WI38 (cell line): ENCODE data around the gene TOX3.

ENCODE experiments used
- H3K4me3 ChIP-seq: 2 replicates; pipeline ENCODE4 v1.5.1; 2011; ENCODE audit warnings: low read depth, mild to moderate bottlenecking, control low read depth, low read length
- CTCF ChIP-seq: IDR thresholded peaks from 2 replicates; pipeline ENCODE4 v1.5.1; 2012; ENCODE audit warnings: low read depth, mild to moderate bottlenecking, control low read depth, low read length

Gene TOX3

DNA sequence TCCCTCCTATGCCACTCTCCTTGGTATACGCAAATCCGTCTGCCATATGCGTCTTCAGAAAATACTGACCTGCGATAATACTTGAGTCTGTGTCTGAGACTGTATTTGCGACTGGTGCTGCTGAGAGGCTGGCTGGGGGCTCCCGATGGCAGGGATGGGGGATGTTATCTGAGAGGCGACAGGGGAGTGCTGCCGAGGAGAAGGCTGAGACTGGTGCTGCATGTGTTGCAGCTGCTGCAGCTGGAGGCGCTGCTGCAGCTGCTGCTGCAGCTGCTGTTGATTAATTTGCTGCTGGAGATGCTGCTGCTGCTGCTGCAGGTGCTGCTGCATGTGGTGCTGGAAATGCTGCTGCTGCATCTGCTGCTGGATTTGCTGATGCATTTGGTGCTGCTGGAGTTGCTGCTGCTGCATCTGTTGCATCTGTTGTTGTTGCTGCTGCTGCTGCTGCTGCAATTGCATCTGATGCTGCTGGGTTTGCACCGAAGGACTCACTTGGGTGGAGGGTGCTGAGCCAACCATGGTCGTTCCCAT is 107.7 kb downstream of the TOX3 start:
- TF ChIP-seq CTCF, result no peak
- H3K4me3 ChIP-seq, result no peak overlapping the region

DNA sequence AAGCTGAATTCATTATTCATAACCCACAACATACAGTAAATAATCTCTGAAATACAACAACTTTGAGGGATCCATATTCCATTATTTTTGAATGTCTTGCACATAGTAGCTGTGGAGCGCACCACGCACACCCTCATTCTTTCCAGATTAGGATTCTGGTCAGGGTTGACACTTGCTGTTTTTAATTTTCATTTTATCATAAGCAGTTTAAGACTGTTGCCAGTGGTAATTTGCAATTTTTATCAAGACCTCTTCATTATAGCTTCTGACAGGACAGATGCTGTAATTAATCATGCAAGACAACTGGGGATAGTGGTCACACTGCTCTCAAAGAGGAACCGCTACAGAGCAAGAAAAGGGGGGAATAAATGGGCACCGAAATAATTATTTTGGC is 109.7 kb downstream of the TOX3 start:
- no peak for TF ChIP-seq CTCF
- no peak overlapping the region for H3K4me3 ChIP-seq

DNA sequence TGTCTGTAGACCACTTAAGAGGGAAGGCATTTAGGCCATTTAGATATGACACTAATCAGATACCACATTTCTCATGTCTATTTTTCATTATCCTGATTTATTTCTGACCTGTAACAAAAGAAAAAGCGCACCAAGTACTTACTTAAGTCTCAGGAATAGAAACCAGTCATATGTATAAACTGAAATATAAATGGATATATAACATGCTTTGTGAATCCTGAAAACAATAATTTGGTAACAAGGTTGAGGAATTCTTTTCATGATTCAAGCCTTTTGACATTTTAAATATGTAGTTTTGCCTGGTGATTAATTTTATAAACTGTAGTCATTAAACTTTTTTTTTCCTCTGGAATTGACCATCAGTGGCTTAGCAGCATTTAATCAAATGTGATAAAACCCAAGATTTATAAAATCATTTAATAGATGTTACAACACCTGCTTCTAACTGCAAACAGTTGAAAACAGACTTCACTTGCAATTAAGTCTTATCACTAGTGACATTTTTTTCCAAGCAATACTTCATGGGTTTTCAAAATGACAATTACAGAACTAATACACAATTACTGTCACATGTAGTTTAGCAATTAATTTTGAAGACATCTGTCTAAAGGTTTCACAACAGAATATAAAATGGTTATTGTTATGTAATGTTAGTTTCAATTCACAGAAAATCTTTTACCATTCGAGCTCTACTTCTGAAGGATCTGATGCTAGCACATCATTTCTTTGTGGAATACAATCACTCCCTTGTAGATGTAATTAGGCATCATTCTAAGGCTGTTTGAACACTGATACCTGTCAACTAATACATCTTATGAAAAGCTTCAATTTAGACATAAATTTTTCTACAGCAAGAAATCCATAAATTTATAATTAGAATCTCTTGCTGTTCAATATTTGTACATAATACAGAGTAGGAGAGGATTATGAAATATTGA is 110.3 kb downstream of the TOX3 start:
- no peak for TF ChIP-seq CTCF

GRCh38 chr16:52434224-52434623 is 112.7 kb downstream of the TOX3 start:
- no peak overlapping the region for H3K4me3 ChIP-seq
- TF ChIP-seq CTCF, result no peak

More for the DNA sequence above, 110.3 kb downstream of the TOX3 start:
- H3K4me3 ChIP-seq, result no peak overlapping the region

DNA sequence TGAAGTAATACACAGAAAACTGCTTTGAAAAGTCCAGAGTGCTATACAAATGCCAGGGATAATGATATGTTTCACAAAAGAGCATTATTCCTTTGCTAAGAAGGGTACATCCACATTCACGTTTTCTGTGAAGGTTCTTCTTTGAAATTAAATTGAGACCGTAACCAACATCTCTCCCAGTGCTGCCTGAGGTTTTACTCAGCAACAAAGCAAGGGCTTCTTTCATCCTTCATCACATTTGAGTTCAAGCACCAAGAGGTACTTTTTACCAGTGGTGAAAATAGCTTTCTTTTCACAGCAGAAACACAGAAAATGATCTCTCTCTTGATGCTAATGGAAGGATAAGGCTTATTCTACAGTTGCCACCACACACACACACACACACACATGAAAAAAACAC is 113.3 kb downstream of the TOX3 start:
- H3K4me3 ChIP-seq, result no peak overlapping the region
- TF ChIP-seq CTCF, result no peak

DNA sequence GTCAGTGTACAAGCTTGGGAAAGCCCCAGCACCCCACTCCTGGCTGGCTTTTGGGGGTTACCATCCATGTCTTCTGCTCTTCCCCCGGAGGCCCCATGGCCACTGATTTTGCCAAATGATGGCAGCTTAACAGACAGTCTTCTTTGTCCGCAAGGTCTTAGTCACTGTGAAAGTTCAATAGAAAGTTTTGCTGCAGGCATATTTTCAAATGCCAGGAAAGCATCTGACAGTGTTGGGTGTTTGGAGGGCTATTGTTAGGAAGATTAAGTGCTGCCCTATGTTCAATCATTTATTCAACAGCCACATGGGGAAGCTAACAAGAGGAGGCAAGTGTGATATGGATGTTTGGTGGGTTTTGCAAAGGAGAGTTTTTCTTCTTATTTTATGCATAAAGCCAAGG is 122.4 kb downstream of the TOX3 start:
- no peak overlapping the region for H3K4me3 ChIP-seq
- TF ChIP-seq CTCF, result no peak

GRCh38 chr16:52422307-52422706 is 124.6 kb downstream of the TOX3 start:
- no peak for TF ChIP-seq CTCF
- H3K4me3 ChIP-seq, result no peak overlapping the region
